Activated CD8-positive, alpha-beta T cell treated with anti-CD3 and anti-CD28 coated beads, Interleukin-2, amount 10 ng/mL, durations not matched to agents 7 days and 5 days (primary cell): ENCODE results near the gene BICRAL. TPM values are rescaled to one million over a fixed set of nuclear protein-coding genes. Genes with fewer than 3 reads are reported as not detected.
A peak's percentile ranks its signal among the peaks of the same experiment; 100 is the strongest.

Source experiments
- ATAC-seq: fragments of 150-1000 bp; cut with Tn5 transposase; one replicate; pipeline ENCODE4 v1.10.0; 2021; ENCODE audit warnings: moderate library complexity
- CTCF ChIA-PET: fragments of 350-600 bp; sonication (Branson Sonifier 250); formaldehyde crosslinking; loops from one replicate; lab custom pipeline; 2021; ENCODE audit warnings: antibody characterized with exemption; lab: Charles Lee
- POLR2A ChIA-PET: fragments of 350-600 bp; sonication (Branson Sonifier 250); formaldehyde crosslinking; loops from one replicate; lab custom pipeline; 2021; ENCODE audit warnings: antibody characterized with exemption; lab: Charles Lee
- DNase-seq: peaks from one replicate; pipeline ENCODE4 v3.0.0-alpha.2; 2020
- H3K27ac Mint-ChIP-seq: one replicate; pipeline ENCODE4 v1.8.0; 2021; ENCODE audit warnings: mild to moderate bottlenecking, mixed read lengths
- H3K27me3 Mint-ChIP-seq: one replicate; pipeline ENCODE4 v1.8.0; 2021; ENCODE audit warnings: low read depth, mixed read lengths
- H3K36me3 Mint-ChIP-seq: one replicate; pipeline ENCODE4 v1.8.0; 2021; ENCODE audit warnings: low read depth, mixed read lengths
- H3K4me1 Mint-ChIP-seq: one replicate; pipeline ENCODE4 v1.8.0; 2021; ENCODE audit warnings: low read depth, mixed read lengths
- H3K4me3 Mint-ChIP-seq: one replicate; pipeline ENCODE4 v1.8.0; 2021; ENCODE audit warnings: mild to moderate bottlenecking, mixed read lengths
- H3K9me3 Mint-ChIP-seq: one replicate; pipeline ENCODE4 v1.8.0; 2022; ENCODE audit warnings: mixed read lengths; ENCODE audit not compliant: insufficient read depth
- total RNA-seq, 2 experiments: library from RNA; stranded (reverse); gene quantifications; one replicate each; pipeline ENCODE4 v1.2.3, GENCODE V29; 2021

Gene BICRAL
- total RNA-seq, 2 experiments from 2014 or later, result 18.0 to 18.8 TPM

- POLR2A ChIA-PET, result no interaction called here
- Mint-ChIP-seq H3K4me1 (peaks cover 7% of the 10 kb centered on the region), H3K27me3 (no peaks in the 10 kb centered on the region), H3K4me3 (no peak overlapping the region), H3K36me3 (peaks cover 5% of the 10 kb centered on the region), H3K9me3 (no peaks in the 10 kb centered on the region), H3K27ac (no peak overlapping the region)
- DNase-seq, result no peak
- CTCF ChIA-PET, result interaction anchor here (0.9 kb wide), 1 partner anchor 157 kb away, joined by 3 read pairs; no protein-coding TSS in a partner anchor
- ATAC-seq, result no peak
Observed at GRCh38 chr6:42818878-42819277, 37.0 kb downstream of the BICRAL start.

DNA sequence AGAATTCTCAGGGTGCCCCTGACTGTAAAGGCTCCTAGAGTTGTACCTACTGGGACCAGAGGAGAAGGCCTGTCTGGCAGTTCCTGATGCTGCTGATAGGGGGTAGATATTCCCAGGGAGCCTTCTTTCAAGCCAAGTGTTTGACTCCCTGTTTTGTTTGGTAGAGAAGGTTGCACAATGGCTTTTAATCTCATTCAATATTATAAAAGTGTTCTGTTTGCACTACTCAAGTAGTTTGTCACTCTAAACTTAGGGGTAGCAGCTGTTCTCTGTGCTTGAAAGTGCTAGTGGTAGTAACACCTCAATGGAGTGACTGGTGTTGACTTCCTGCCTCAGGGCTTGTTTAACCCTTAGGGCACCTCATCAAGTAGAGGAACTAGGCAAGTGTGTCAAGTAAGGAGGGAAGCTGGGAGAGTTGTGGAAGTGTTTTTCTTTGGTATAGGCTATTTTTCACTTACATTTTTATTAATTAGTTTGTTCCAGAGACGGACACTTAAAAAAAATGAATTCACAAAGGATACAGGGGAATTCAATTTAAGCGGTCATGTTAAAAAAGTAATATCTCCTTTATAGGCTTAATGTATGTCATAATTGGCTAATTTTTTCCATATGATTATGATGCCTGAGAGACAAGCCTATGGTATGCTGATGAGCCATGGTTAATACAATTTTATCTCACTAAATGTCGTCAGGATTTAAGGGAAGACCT is 38.1 kb downstream of the BICRAL start:
- Mint-ChIP-seq H3K4me1 (peaks cover 7% of the 10 kb centered on the region), H3K4me3 (no peak overlapping the region), H3K9me3 (no peaks in the 10 kb centered on the region), H3K27ac (no peak overlapping the region), H3K27me3 (no peaks in the 10 kb centered on the region), H3K36me3 (peaks cover 5% of the 10 kb centered on the region)
- ChIA-PET CTCF (no interaction called here), POLR2A (interaction anchor here (1.1 kb wide), 2 partner anchors 39 to 74 kb away, joined by 3 to 4 read pairs; partner anchors contain the start of genes BICRAL and TBCC)
- ATAC-seq (peak; percentile 42), DNase-seq (peak; percentile 24)

- H3K4me3 Mint-ChIP-seq, result no peak overlapping the region
- CTCF ChIA-PET, result no interaction called here
- POLR2A ChIA-PET, result interaction anchor here (1.1 kb wide), 2 partner anchors 39 to 75 kb away, joined by 3 to 4 read pairs; partner anchors contain the start of genes BICRAL and TBCC
- H3K36me3 Mint-ChIP-seq, result peaks cover 5% of the 10 kb centered on the region
- no peaks in the 10 kb centered on the region for H3K9me3 Mint-ChIP-seq
- no peak overlapping the region for H3K27ac Mint-ChIP-seq
- DNase-seq (no peak), ATAC-seq (no peak)
- H3K27me3 Mint-ChIP-seq, result no peaks in the 10 kb centered on the region
- H3K4me1 Mint-ChIP-seq, result peaks cover 7% of the 10 kb centered on the region
Observed at GRCh38 chr6:42820512-42821340, 38.9 kb downstream of the BICRAL start.

DNA sequence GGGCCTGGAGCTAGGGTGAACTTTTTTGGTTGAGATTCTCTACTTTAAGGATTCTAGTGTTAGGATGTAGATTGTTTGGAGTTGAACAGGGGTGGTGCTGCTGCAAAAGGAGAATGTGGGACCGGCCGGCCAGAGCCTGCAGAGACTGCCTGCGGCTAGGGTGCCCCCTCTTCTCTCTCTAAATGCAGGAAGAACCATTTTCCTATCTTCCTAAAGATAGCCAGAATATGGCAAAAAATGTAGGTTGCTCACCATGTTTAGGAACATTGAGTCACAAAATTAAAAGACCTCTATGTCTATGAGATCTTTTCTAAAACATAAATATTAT is 39.5 kb downstream of the BICRAL start:
- H3K27me3 Mint-ChIP-seq, result no peaks in the 10 kb centered on the region
- H3K4me1 Mint-ChIP-seq, result peaks cover 7% of the 10 kb centered on the region
- peaks cover 6% of the 10 kb centered on the region for H3K36me3 Mint-ChIP-seq
- H3K4me3 Mint-ChIP-seq, result no peak overlapping the region
- DNase-seq (no peak), ATAC-seq (no peak)
- no peaks in the 10 kb centered on the region for H3K9me3 Mint-ChIP-seq
- ChIA-PET POLR2A (no interaction called here), CTCF (no interaction called here)
- H3K27ac Mint-ChIP-seq, result no peak overlapping the region

DNA sequence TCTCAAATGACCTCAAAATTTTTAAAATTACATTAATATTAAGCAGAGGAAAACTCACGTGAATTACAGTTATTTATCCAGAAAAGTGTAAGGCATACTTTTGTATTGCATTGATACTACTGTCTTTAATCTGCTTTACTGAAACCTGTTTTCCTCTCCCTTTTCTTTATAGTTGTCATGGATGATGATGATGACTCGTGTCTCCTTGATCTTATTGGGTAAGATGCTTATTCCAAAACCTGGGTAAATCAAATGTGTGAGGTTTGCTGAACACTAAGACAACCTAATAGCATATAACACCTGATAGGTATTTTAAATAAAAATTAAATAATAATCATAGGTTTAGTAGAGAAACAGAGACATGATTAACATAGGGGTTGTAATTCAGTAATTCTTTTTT is 40.0 kb downstream of the BICRAL start:
- H3K36me3 Mint-ChIP-seq, result peaks cover 9% of the 10 kb centered on the region
- H3K4me1 Mint-ChIP-seq, result peaks cover 7% of the 10 kb centered on the region
- ChIA-PET POLR2A (no interaction called here), CTCF (no interaction called here)
- no peak overlapping the region for H3K27ac Mint-ChIP-seq
- H3K27me3 Mint-ChIP-seq, result no peaks in the 10 kb centered on the region
- no peaks in the 10 kb centered on the region for H3K9me3 Mint-ChIP-seq
- DNase-seq (no peak), ATAC-seq (no peak)
- no peak overlapping the region for H3K4me3 Mint-ChIP-seq

- CTCF ChIA-PET, result interaction anchor here (0.6 kb wide), 1 partner anchor 36 kb away, joined by 3 read pairs; no protein-coding TSS in a partner anchor
- H3K27ac Mint-ChIP-seq, result no peak overlapping the region
- POLR2A ChIA-PET, result interaction anchor here (1.8 kb wide), 1 partner anchor 30 kb away, joined by 4 read pairs; no protein-coding TSS in a partner anchor
- ATAC-seq, result no peak
- DNase-seq, result no peak
- H3K4me1 Mint-ChIP-seq, result no peaks in the 10 kb centered on the region
- no peaks in the 10 kb centered on the region for H3K9me3 Mint-ChIP-seq
- H3K4me3 Mint-ChIP-seq, result no peak overlapping the region
- H3K27me3 Mint-ChIP-seq, result no peaks in the 10 kb centered on the region
- H3K36me3 Mint-ChIP-seq, result peaks cover 35% of the 10 kb centered on the region
Observed at GRCh38 chr6:42829561-42830092, 47.8 kb downstream of the BICRAL start.

DNA sequence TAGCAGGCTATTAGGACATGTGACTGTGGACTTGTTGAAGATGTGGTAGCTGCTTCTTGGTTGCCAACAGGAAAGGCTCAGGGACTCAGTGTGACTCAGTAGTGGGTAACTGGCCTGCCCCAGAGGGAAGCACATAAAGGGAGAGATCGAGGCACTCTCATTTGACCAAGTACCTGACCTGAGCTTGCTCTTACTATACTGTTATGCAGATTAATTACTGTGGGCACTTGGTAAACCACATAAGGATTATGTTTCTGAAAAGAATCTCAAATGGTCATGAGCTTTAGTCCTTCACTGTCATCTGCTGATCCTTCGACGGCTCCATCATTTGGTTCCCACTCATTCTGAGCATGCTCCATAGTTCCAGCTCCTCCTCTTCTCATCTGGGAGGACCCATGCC is 49.4 kb downstream of the BICRAL start:
- Mint-ChIP-seq H3K27ac (no peak overlapping the region), H3K9me3 (no peaks in the 10 kb centered on the region), H3K4me3 (no peak overlapping the region), H3K36me3 (peaks cover 33% of the 10 kb centered on the region), H3K4me1 (no peaks in the 10 kb centered on the region), H3K27me3 (no peaks in the 10 kb centered on the region)
- ATAC-seq (no peak), DNase-seq (no peak)
- ChIA-PET CTCF (interaction anchor here (1.3 kb wide), 1 partner anchor 162 kb away, joined by 3 read pairs; no protein-coding TSS in a partner anchor), POLR2A (interaction anchor here (0.6 to 1.8 kb wide), 5 partner anchors 18 to 70 kb away, joined by 3 to 4 read pairs (median 4); no protein-coding TSS in a partner anchor)

GRCh38 chr6:42834056-42834455 is 52.2 kb downstream of the BICRAL start:
- Mint-ChIP-seq H3K4me1 (no peaks in the 10 kb centered on the region), H3K4me3 (no peak overlapping the region), H3K27me3 (no peaks in the 10 kb centered on the region), H3K9me3 (no peaks in the 10 kb centered on the region), H3K36me3 (peaks cover 22% of the 10 kb centered on the region), H3K27ac (no peak overlapping the region)
- ATAC-seq, result no peak
- DNase-seq, result no peak
- ChIA-PET POLR2A (no interaction called here), CTCF (no interaction called here)

DNA sequence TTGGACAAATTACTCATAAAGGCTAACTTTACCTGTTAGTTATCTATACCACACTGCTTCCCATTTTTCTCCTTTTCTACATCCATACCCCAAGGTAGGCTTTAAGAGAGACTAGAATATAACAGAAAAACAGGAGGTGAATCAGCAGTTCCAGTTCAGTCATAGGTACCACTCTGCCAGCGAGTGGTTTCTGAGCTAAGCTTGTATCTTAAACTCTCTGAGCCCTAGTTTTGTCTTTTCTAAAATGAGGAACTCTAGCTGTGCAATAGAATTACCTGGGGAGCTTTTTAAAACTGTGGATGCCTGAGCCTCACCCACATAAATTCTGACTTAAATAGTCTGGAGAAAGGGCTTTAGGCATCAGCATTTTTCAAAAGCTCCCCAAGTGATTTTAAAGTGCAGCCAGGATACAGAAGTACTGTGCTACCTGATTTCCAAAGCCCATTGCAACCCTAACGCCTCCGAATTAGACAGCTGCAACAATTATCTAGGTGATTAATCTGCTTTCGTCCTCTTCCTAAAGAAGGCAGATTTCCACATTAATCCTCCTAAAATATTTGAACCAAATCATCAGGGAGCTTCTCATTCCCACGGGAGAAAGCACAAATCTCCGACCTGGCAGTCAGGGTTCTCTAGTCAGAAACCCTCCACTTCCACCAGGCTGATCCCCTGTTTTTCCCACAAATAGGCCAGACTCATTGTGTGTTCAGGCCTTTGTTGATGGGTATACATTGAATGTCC is 60.2 kb downstream of the BICRAL start:
- POLR2A ChIA-PET, result no interaction called here
- H3K36me3 Mint-ChIP-seq, result peaks cover 8% of the 10 kb centered on the region
- H3K4me3 Mint-ChIP-seq, result no peak overlapping the region
- H3K27ac Mint-ChIP-seq, result no peak overlapping the region
- CTCF ChIA-PET, result interaction anchor here (0.7 to 0.9 kb wide), 2 partner anchors 35 to 737 kb away, joined by 3 read pairs; no protein-coding TSS in a partner anchor
- H3K9me3 Mint-ChIP-seq, result no peaks in the 10 kb centered on the region
- DNase-seq, result no peak
- H3K4me1 Mint-ChIP-seq, result no peaks in the 10 kb centered on the region
- H3K27me3 Mint-ChIP-seq, result no peaks in the 10 kb centered on the region
- no peak for ATAC-seq

DNA sequence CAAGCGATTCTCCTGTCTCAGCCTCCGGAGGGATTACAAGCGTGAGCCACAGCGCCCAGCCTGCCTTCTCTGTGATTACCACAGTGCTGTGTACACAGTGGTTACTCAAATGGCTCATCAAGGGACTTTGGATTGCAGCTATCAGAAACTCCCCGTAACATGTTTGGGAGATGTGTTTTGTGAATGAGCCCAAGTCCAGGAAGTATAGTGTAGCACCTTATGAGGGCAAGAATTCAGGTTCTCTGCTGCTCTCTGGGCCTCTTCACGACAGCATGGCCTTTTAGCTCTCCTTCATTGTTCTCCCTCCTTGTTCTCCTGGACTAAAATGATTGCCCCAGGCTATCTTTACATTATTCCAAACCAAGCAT is 63.5 kb downstream of the BICRAL start:
- ChIA-PET CTCF (interaction anchor here (1.1 kb wide), 1 partner anchor 118 kb away, joined by 4 read pairs; no protein-coding TSS in a partner anchor), POLR2A (interaction anchor here (1.0 kb wide), 1 partner anchor 100 kb away, joined by 3 read pairs; the partner anchor contains the start of gene TBCC)
- H3K9me3 Mint-ChIP-seq, result no peaks in the 10 kb centered on the region
- ATAC-seq (no peak), DNase-seq (no peak)
- H3K36me3 Mint-ChIP-seq, result peaks cover 6% of the 10 kb centered on the region
- no peaks in the 10 kb centered on the region for H3K4me1 Mint-ChIP-seq
- H3K27me3 Mint-ChIP-seq, result no peaks in the 10 kb centered on the region
- no peak overlapping the region for H3K27ac Mint-ChIP-seq
- no peak overlapping the region for H3K4me3 Mint-ChIP-seq

DNA sequence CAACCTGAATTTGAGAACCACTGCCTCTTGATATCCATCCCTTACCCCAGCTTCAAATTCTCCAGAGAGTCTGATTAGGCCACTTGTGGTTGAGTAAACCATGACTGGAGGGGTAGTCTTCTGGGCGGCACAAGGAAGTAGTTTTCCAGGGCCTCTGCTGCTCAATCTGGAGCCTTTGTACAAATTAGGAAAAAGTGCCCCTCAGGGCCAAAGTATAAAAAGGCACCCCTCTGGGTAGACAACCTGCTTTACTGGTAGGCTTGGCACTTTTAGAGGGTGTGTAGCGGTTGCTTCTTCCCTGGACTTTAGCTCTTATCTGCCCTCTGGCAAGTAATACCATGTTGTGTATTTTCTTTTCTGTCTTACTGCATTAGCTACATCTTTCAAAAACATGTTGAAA is 64.7 kb downstream of the BICRAL start:
- H3K9me3 Mint-ChIP-seq, result no peaks in the 10 kb centered on the region
- no peak overlapping the region for H3K4me3 Mint-ChIP-seq
- CTCF ChIA-PET, result interaction anchor here (1.1 kb wide), 1 partner anchor 120 kb away, joined by 3 read pairs; no protein-coding TSS in a partner anchor
- no peaks in the 10 kb centered on the region for H3K27me3 Mint-ChIP-seq
- H3K27ac Mint-ChIP-seq, result no peak overlapping the region
- peaks cover 6% of the 10 kb centered on the region for H3K36me3 Mint-ChIP-seq
- ATAC-seq (no peak), DNase-seq (no peak)
- no peaks in the 10 kb centered on the region for H3K4me1 Mint-ChIP-seq
- POLR2A ChIA-PET, result no interaction called here
